HepG2 (cell line): ENCODE results near the gene RMRP. TPM values are rescaled to one million over a fixed set of nuclear protein-coding genes. Genes with fewer than 3 reads are reported as not detected.

ENCODE experiments used
- ATAC-seq: fragments of 200-7000 bp; cut with Tn5 transposase; 3 replicates; pipeline ENCODE4 v1.9.1; 2020; ENCODE audit warnings: mild to moderate bottlenecking, moderate library complexity
- BruUV-seq: library from RNA; stranded (reverse); fragments of 400-500 nt; replicated peaks from 2 replicates; lab custom pipeline; 2021; lab: Mats Ljungman, UMichigan
- CTCF ChIA-PET: fragments of 300-600 bp; formaldehyde crosslinking; extraction: SDS; loops from one replicate; lab custom pipeline; 2021; ENCODE audit warnings: low total read pairs, inconsistent platforms, low intra/inter-chr PET ratio; lab: Yijun Ruan, JAX
- POLR2A ChIA-PET: fragments of 350-600 bp; sonication (Branson Sonifier 250); formaldehyde crosslinking; loops from one replicate; lab custom pipeline; 2020; ENCODE audit warnings: antibody characterized with exemption, inconsistent platforms; lab: Yijun Ruan, JAX
- DNase-seq: peaks from one replicate; pipeline ENCODE4 v3.0.0-alpha.2; 2015; ENCODE audit warnings: low spot score
- FAIRE-seq: peaks from 3 replicates; lab custom pipeline; 2011; peaks lifted over from hg19 to GRCh38; lab: Jason Lieb, UNC
- H2AFZ ChIP-seq: one replicate; pipeline ENCODE4 v1.6.1; 2011; ENCODE audit warnings: low read length, inconsistent platforms
- H3K27ac ChIP-seq: fragments of 300-600 bp; 3 replicates; pipeline ENCODE4 v1.8.0; 2011; ENCODE audit warnings: mixed run types, mild to moderate bottlenecking, mixed read lengths, low read length, inconsistent platforms; ENCODE audit not compliant: insufficient read depth; ENCODE audit errors: extremely low read length
- H3K27me3 ChIP-seq, 2 experiments: fragments of 200-600 bp in 1 of 2; 2 replicates in 1 of 2; 3 replicates in 1 of 2; pipeline versions ENCODE4 v1.6.0 to v1.8.0; 2011; ENCODE audit warnings: low read length in 2 of 2, mild to moderate bottlenecking in 2 of 2, moderate library complexity in 2 of 2, inconsistent platforms in 1 of 2; ENCODE audit not compliant: insufficient read depth in 2 of 2, control insufficient read depth in 1 of 2
- H3K36me3 ChIP-seq, 2 experiments: fragments of 200-600 bp in 1 of 2; replicated peaks in 1 of 2; 2 replicates in 1 of 2; 3 replicates in 1 of 2; pipeline versions ENCODE4 v1.5.1 to v1.8.0; 2011; ENCODE audit warnings: low read length in 2 of 2, inconsistent platforms in 1 of 2; ENCODE audit not compliant: insufficient read depth in 2 of 2, control insufficient read depth in 1 of 2
- H3K4me1 ChIP-seq: 2 replicates; pipeline ENCODE4 v1.5.1; 2012; ENCODE audit warnings: low read length, inconsistent platforms; ENCODE audit not compliant: insufficient read depth
- H3K4me2 ChIP-seq: 2 replicates; pipeline ENCODE4 v1.6.0; 2011; ENCODE audit warnings: low read depth, low read length, inconsistent platforms
- H3K4me3 ChIP-seq, 3 experiments: fragments of 200-600 bp in 1 of 3; sonication (generic), shearing (Covaris generic) in 1 of 3; replicated peaks in 1 of 3; 2 replicates each; pipeline ENCODE4 v1.5.1; 2011 to 2016; ENCODE audit warnings: low read length in 3 of 3, inconsistent platforms in 2 of 3, low read depth in 2 of 3, mild to moderate bottlenecking in 2 of 3, control low read depth in 1 of 3, mixed read lengths in 1 of 3; ENCODE audit not compliant: insufficient read depth in 1 of 3
- H3K79me2 ChIP-seq: one replicate; pipeline ENCODE4 v1.6.1; 2011; ENCODE audit warnings: low read length, inconsistent platforms; ENCODE audit not compliant: insufficient read depth
- H3K9ac ChIP-seq: 2 replicates; pipeline ENCODE4 v1.6.0; 2011; ENCODE audit warnings: mild to moderate bottlenecking, low read depth, low read length, inconsistent platforms; ENCODE audit not compliant: insufficient read depth
- H3K9me3 ChIP-seq: 2 replicates; pipeline ENCODE4 v1.5.1; 2012; ENCODE audit warnings: mild to moderate bottlenecking, low read length
- H4K20me1 ChIP-seq: 2 replicates; pipeline ENCODE4 v1.6.0; 2011; ENCODE audit warnings: inconsistent platforms, mild to moderate bottlenecking, low read length, moderate library complexity; ENCODE audit not compliant: insufficient read depth
- AFF4 ChIP-seq: sonication (generic); formaldehyde crosslinking; IDR thresholded peaks from 2 replicates; pipeline ENCODE4 v1.4.0; 2020; ENCODE audit warnings: missing genetic modification reagents
- BRF2 ChIP-seq: sonication (generic); formaldehyde crosslinking; IDR thresholded peaks from 2 replicates; pipeline ENCODE4 v1.8.1; 2022; ENCODE audit warnings: mild to moderate bottlenecking, missing genetic modification reagents
- CBFB ChIP-seq: sonication (generic); formaldehyde crosslinking; IDR thresholded peaks from 2 replicates; pipeline ENCODE4 v1.4.0; 2020; ENCODE audit warnings: missing genetic modification reagents
- DNMT1 ChIP-seq: sonication (generic); formaldehyde crosslinking; IDR thresholded peaks from 2 replicates; pipeline ENCODE4 v1.5.1; 2020; ENCODE audit warnings: mild to moderate bottlenecking, missing genetic modification reagents
- FLYWCH1 ChIP-seq: sonication (generic); formaldehyde crosslinking; IDR thresholded peaks from 2 replicates; pipeline ENCODE4 v1.8.1; 2023; ENCODE audit warnings: mild to moderate bottlenecking, missing genetic modification reagents
- HDAC6 ChIP-seq: fragments of 200-600 bp; sonication (generic); IDR thresholded peaks from 2 replicates; pipeline ENCODE4 v1.7.0; 2017; ENCODE audit warnings: mild to moderate bottlenecking, antibody characterized with exemption, low read length, low read depth
- MBD4 ChIP-seq: IDR thresholded peaks from 2 replicates; pipeline ENCODE4 v1.6.1; 2012; ENCODE audit warnings: low read length, inconsistent platforms, borderline replicate concordance
- NFYC ChIP-seq: IDR thresholded peaks from 2 replicates; pipeline ENCODE4 v1.6.1; 2016; ENCODE audit warnings: missing genetic modification reagents, missing compliant biosample characterization
- NR2F1 ChIP-seq, 2 experiments: fragments of 450-650 bp in 1 of 2; formaldehyde crosslinking in 1 of 2; IDR thresholded peaks; 2 replicates each; pipeline versions ENCODE4 v1.5.0 to v1.6.1; 2016 to 2020; ENCODE audit warnings: mild to moderate bottlenecking in 1 of 2, missing compliant biosample characterization in 1 of 2, missing genetic modification reagents in 1 of 2, moderate library complexity in 1 of 2
- RERE ChIP-seq: IDR thresholded peaks from 2 replicates; pipeline ENCODE4 v1.6.1; 2016; ENCODE audit warnings: low read depth, missing genetic modification reagents, missing compliant biosample characterization
- YEATS4 ChIP-seq: sonication (generic); formaldehyde crosslinking; IDR thresholded peaks from 2 replicates; pipeline ENCODE4 v1.4.0; 2020; ENCODE audit warnings: missing genetic modification reagents, borderline replicate concordance
- ZNF232 ChIP-seq: sonication (generic); formaldehyde crosslinking; IDR thresholded peaks from 2 replicates; pipeline ENCODE4 v1.4.0; 2020; ENCODE audit warnings: missing genetic modification reagents, borderline replicate concordance
- ZNF350 ChIP-seq: sonication (generic); formaldehyde crosslinking; IDR thresholded peaks from 2 replicates; pipeline ENCODE4 v1.4.0; 2020; ENCODE audit warnings: mild to moderate bottlenecking, low read depth, missing genetic modification reagents, borderline replicate concordance
- ZNF501 ChIP-seq: sonication (generic); formaldehyde crosslinking; IDR thresholded peaks from 2 replicates; pipeline ENCODE4 v1.5.1; 2020; ENCODE audit warnings: mild to moderate bottlenecking, moderate library complexity, missing genetic modification reagents
- ZNF616 ChIP-seq: sonication (generic); formaldehyde crosslinking; IDR thresholded peaks from 2 replicates; pipeline ENCODE4 v1.5.0; 2020; ENCODE audit warnings: low read depth, mild to moderate bottlenecking, missing genetic modification reagents
- WGBS: methylation state at CpG from one replicate; pipeline ENCODE4 v1.1.6; 2017; ENCODE audit warnings: low lambda C conversion rate; 5-methylcytosine and 5-hydroxymethylcytosine counted together
- in situ Hi-C: cut with HindIII; loops from 2 replicates; pipeline ENCODE4 v1.10.0; 2017; ENCODE audit warnings: low pct_unique_long_range_greater_than_20kb; ENCODE audit not compliant: extremely low pct_ligation_motif_present
- intact Hi-C: fragments of 100-400 bp; cut with micrococcal nuclease; formaldehyde crosslinking; loops from one replicate; pipeline ENCODE4 v1.10.0; 2022; ENCODE audit not compliant: unreplicated experiment
- polyA plus RNA-seq, 8 experiments: library from polyadenylated mRNA; depleted of rRNA in 3 of 8; stranded (reverse) in 7 of 8; unstranded in 1 of 8; fragments of >200 nt; fragmentation: Illumina TruSeq in 4 of 8; extraction: Trizol in 4 of 8; gene quantifications; 2 replicates each; pipeline versions ENCODE4 v1.2.1 to v1.2.3, GENCODE V29; 2011 to 2016; ENCODE audit warnings: low read depth in 4 of 8, missing spikeins in 1 of 8, mixed read lengths in 1 of 8; ENCODE audit not compliant: insufficient read depth in 1 of 8
- total RNA-seq, 5 experiments: library from RNA; depleted of rRNA; stranded (reverse); fragments of >200 nt; fragmentation: Illumina TruSeq; extraction: Trizol; gene quantifications; 2 replicates each; pipeline ENCODE4 v1.2.3, GENCODE V29; 2016; ENCODE audit warnings: low read depth in 1 of 5

The RMRP gene
- total and polyA plus RNA-seq, 2 of the 13 experiments (the other 11 are each of a cell fraction or from before 2014, with no cell fraction given), result 51.4 to 4,025 TPM

GRCh38 chr9:35679091-35679490, 21.3 kb upstream of the RMRP start:
- H3K4me1 ChIP-seq, result peaks cover 13% of the 10 kb centered on the region
- no peak overlapping the region for H3K4me2 ChIP-seq
- H3K27me3 ChIP-seq, result no peaks in the 10 kb centered on the region
- ChIA-PET POLR2A (interaction anchor here (0.8 to 0.9 kb wide), 2 partner anchors 9 to 20 kb away, joined by 3 read pairs; no protein-coding TSS in a partner anchor), CTCF (no interaction called here)
- intact Hi-C loops, result no loop called here
- ATAC-seq, result no peak
- no peaks in the 10 kb centered on the region for H3K9me3 ChIP-seq
- no peak overlapping the region for H3K4me3 ChIP-seq
- no TSS peak for BruUV-seq
- no peak overlapping the region for H3K27ac ChIP-seq
- H3K9ac ChIP-seq, result no peak overlapping the region
- DNase-seq, result no peak
- no peaks in the 10 kb centered on the region for H4K20me1 ChIP-seq
- no peak overlapping the region for H2AFZ ChIP-seq
- in situ Hi-C loops, result no loop called here
- no peak for FAIRE-seq
- no peaks in the 10 kb centered on the region for H3K79me2 ChIP-seq
- 82% methylated on average over 5 of the region's 5 CpGs for WGBS
- no peaks in the 10 kb centered on the region for H3K36me3 ChIP-seq
- TF ChIP-seq MBD4, result no peak
- no peak for TF ChIP-seq ZNF501 (CRISPR knock-in tag)
- no peak for TF ChIP-seq BRF2 (CRISPR knock-in tag)
- no peak for TF ChIP-seq RERE (CRISPR knock-in tag)
- TF ChIP-seq NR2F1 (CRISPR knock-in tag; IDR thresholded peaks at IDR 0.05), result no peak
- no peak for TF ChIP-seq NFYC
- TF ChIP-seq YEATS4 (CRISPR knock-in tag), result no peak
- TF ChIP-seq FLYWCH1 (CRISPR knock-in tag), result no peak
- no peak for TF ChIP-seq AFF4
- no peak for TF ChIP-seq HDAC6
- TF ChIP-seq ZNF616 (CRISPR knock-in tag), result no peak
- TF ChIP-seq DNMT1 (CRISPR knock-in tag), result no peak
- no peak for TF ChIP-seq CBFB (CRISPR knock-in tag)
- TF ChIP-seq ZNF350 (CRISPR knock-in tag), result no peak
- no peak for TF ChIP-seq ZNF232 (CRISPR knock-in tag)
